Thoracic aorta (tissue), 2 donors: ENCODE measurements around the gene SMCO3. TPM values are rescaled to one million over a fixed set of nuclear protein-coding genes. Genes with fewer than 3 reads are reported as not detected.

Source experiments
- ATAC-seq: fragments of 150-250 bp; one replicate; pipeline ENCODE4 v1.8.0; 2017; ENCODE audit warnings: low read depth; ENCODE audit not compliant: insufficient number of reproducible peaks, low FRiP score
- DNase-seq: peaks from one replicate; pipeline ENCODE4 v3.0.0-alpha.2; 2020; ENCODE audit warnings: low spot score
- H3K27ac ChIP-seq, 2 donors: fragments of 200-600 bp; sonication (generic); 1 replicate in 1 of 2; 2 replicates in 1 of 2; pipeline ENCODE4 v1.5.1; 2016; ENCODE audit warnings: mild to moderate bottlenecking in 2 of 2, moderate library complexity in 2 of 2
- H3K27me3 ChIP-seq: fragments of 200-600 bp; sonication (generic); replicated peaks from 2 replicates; pipeline ENCODE4 v1.6.0; 2016; ENCODE audit warnings: mild to moderate bottlenecking; ENCODE audit not compliant: insufficient read depth
- H3K36me3 ChIP-seq: fragments of 200-600 bp; sonication (generic); one replicate; pipeline ENCODE4 v1.5.1; 2016
- H3K4me1 ChIP-seq, 2 donors: fragments of 200-600 bp; sonication (generic); 1 replicate in 1 of 2; 2 replicates in 1 of 2; pipeline versions ENCODE4 v1.5.1 to v1.6.0; 2016; ENCODE audit warnings: low read depth in 2 of 2, mild to moderate bottlenecking in 1 of 2; ENCODE audit not compliant: control insufficient read depth in 1 of 2
- H3K4me3 ChIP-seq: fragments of 200-600 bp; sonication (generic); 2 replicates; pipeline ENCODE4 v1.5.1; 2016; ENCODE audit warnings: mild to moderate bottlenecking
- H3K9me3 ChIP-seq: fragments of 200-600 bp; sonication (generic); 2 replicates; pipeline ENCODE4 v1.5.1; 2016
- total RNA-seq, 2 donors: library from RNA; depleted of rRNA; stranded (reverse); fragments of >200 nt; gene quantifications; one replicate each; pipeline versions ENCODE4 v1.1.0 to v1.2.3, GENCODE V29; 2016
- TF ChIP-seq, protein P1 (sequence below): fragments of 200-600 bp; sonication (generic); IDR thresholded peaks from one replicate; pipeline ENCODE4 v1.5.1; 2019; ENCODE audit warnings: antibody characterized with exemption

The SMCO3 gene
- total RNA-seq, 2 donors from 2014 or later: 0.27 to 0.49 TPM

DNA sequence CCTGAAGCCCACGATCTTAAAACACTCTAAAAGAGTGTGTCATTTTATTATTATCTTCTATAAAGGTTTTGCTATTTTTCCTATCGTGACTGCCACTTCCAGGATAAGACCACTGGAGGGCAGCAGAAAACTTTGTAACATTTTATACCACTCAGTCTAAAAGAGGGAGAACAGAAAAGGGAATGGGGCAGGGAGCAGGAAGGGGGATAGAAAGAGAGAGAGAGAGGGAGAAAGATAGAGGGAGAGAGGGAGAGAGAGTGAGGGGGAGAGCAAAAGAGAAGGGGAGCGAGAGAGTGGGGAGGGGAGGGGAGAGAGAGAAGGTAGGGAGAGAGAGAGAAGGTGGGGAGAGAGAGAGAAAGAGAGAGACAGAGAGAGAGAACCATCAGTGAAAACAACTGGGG, 31.4 kb upstream of the SMCO3 start:
- ATAC-seq: no peak
- Histone ChIP-seq H3K4me1 (peaks cover 44 to 84% of the 10 kb centered on the region in 2 donors), H3K9me3 (no peaks in the 10 kb centered on the region), H3K36me3 (no peaks in the 10 kb centered on the region), H3K27ac (peak overlapping the region; percentile 53 to 80), H3K4me3 (no peak overlapping the region), H3K27me3 (no peaks in the 10 kb centered on the region)
- no peak for DNase-seq
- TF ChIP-seq, protein P1, sequence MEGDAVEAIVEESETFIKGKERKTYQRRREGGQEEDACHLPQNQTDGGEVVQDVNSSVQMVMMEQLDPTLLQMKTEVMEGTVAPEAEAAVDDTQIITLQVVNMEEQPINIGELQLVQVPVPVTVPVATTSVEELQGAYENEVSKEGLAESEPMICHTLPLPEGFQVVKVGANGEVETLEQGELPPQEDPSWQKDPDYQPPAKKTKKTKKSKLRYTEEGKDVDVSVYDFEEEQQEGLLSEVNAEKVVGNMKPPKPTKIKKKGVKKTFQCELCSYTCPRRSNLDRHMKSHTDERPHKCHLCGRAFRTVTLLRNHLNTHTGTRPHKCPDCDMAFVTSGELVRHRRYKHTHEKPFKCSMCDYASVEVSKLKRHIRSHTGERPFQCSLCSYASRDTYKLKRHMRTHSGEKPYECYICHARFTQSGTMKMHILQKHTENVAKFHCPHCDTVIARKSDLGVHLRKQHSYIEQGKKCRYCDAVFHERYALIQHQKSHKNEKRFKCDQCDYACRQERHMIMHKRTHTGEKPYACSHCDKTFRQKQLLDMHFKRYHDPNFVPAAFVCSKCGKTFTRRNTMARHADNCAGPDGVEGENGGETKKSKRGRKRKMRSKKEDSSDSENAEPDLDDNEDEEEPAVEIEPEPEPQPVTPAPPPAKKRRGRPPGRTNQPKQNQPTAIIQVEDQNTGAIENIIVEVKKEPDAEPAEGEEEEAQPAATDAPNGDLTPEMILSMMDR: peak; percentile 75

GRCh38 chr12:14844401-14844800, 30.4 kb upstream of the SMCO3 start:
- peak overlapping the region; percentile 80 to 88 for H3K27ac ChIP-seq
- H3K36me3 ChIP-seq: no peaks in the 10 kb centered on the region
- no peak overlapping the region for H3K4me3 ChIP-seq
- no peaks in the 10 kb centered on the region for H3K27me3 ChIP-seq
- peaks cover 42 to 81% of the 10 kb centered on the region in 2 donors for H3K4me1 ChIP-seq
- no peak for ATAC-seq
- no peaks in the 10 kb centered on the region for H3K9me3 ChIP-seq
- TF ChIP-seq, protein P1: no peak
- no peak for DNase-seq

GRCh38 chr12:14843425-14843887, 29.5 kb upstream of the SMCO3 start, which contains the start of gene ART4:
TSS of gene ART4 (minus strand) at chr12:14843526. CDS start at chr12:14843113, 413 bp downstream.
- Histone ChIP-seq H3K4me3 (peak within 1 kb of the TSS; percentile 48), H3K4me1 (peaks cover 34 to 72% of the 10 kb centered on the region in 2 donors), H3K36me3 (no peaks in the 10 kb centered on the region), H3K27me3 (no peaks in the 10 kb centered on the region), H3K9me3 (no peaks in the 10 kb centered on the region), H3K27ac (peak within 1 kb of the TSS; percentile 80 to 88)
- DNase-seq (no peak), ATAC-seq (no peak)
- TF ChIP-seq, protein P1: no peak

- Histone ChIP-seq H3K9me3 (no peaks in the 10 kb centered on the region), H3K4me1 (peaks cover 33 to 61% of the 10 kb centered on the region in 2 donors), H3K27ac (peak overlapping the region; percentile 80 to 88), H3K36me3 (no peaks in the 10 kb centered on the region), H3K4me3 (peak overlapping the region; percentile 48), H3K27me3 (no peaks in the 10 kb centered on the region)
- ATAC-seq (no peak), DNase-seq (no peak)
- TF ChIP-seq, protein P1: no peak
Measured at GRCh38 chr12:14842315-14842714, 28.3 kb upstream of the SMCO3 start.

GRCh38 chr12:14841761-14842160, 27.8 kb upstream of the SMCO3 start:
- peak overlapping the region; percentile 48 for H3K4me3 ChIP-seq
- ATAC-seq: peak; percentile 68
- DNase-seq: peak; percentile 59
- peak overlapping the region; percentile 80 to 88 for H3K27ac ChIP-seq
- H3K4me1 ChIP-seq: peaks cover 28 to 55% of the 10 kb centered on the region in 2 donors
- no peaks in the 10 kb centered on the region for H3K9me3 ChIP-seq
- no peaks in the 10 kb centered on the region for H3K36me3 ChIP-seq
- H3K27me3 ChIP-seq: no peaks in the 10 kb centered on the region
- TF ChIP-seq, protein P1: no peak
